PC-3 (cell line): ENCODE measurements around the gene CLNK. TPM values are rescaled to one million over a fixed set of nuclear protein-coding genes. Genes with fewer than 3 reads are reported as not detected.
A peak's percentile ranks its signal among the peaks of the same experiment; 100 is the strongest.

Experiments used
- ATAC-seq: fragments of 200-7000 bp; cut with Tn5 transposase; 2 replicates; pipeline ENCODE4 v1.9.1; 2020; ENCODE audit warnings: mild to moderate bottlenecking, moderate library complexity
- BruUV-seq: library from RNA; stranded (reverse); fragments of 400-500 nt; replicated peaks from 2 replicates; lab custom pipeline; 2021; lab: Mats Ljungman, UMichigan
- CTCF ChIA-PET: fragments of 300-600 bp; sonication (Branson Sonifier 250); formaldehyde crosslinking; loops from one replicate; lab custom pipeline; 2022; ENCODE audit warnings: antibody characterized with exemption; lab: Charles Lee
- POLR2A ChIA-PET: fragments of 300-600 bp; sonication (Branson Sonifier 250); formaldehyde crosslinking; loops from one replicate; lab custom pipeline; 2022; ENCODE audit warnings: antibody characterized with exemption; ENCODE audit not compliant: unreplicated experiment; lab: Charles Lee
- DNase-seq: peaks from one replicate; pipeline ENCODE4 v3.0.0-alpha.2; 2015
- H2AFZ ChIP-seq: fragments of 300-600 bp; sonication (generic); 2 replicates; pipeline ENCODE4 v1.6.0; 2016; ENCODE audit warnings: antibody characterized with exemption, low read length
- H3F3A ChIP-seq: fragments of 300-600 bp; sonication (generic); one replicate; pipeline ENCODE4 v1.6.0; 2017; ENCODE audit warnings: antibody characterized with exemption, low read length, control low read depth, mild to moderate bottlenecking; ENCODE audit not compliant: unreplicated experiment
- H3K27ac ChIP-seq: fragments of 300-600 bp; sonication (generic); 2 replicates; pipeline ENCODE4 v1.5.1; 2016; ENCODE audit warnings: mild to moderate bottlenecking, low read length
- H3K27me3 ChIP-seq: fragments of 300-600 bp; sonication (generic); 2 replicates; pipeline ENCODE4 v1.6.1; 2016; ENCODE audit warnings: low read length, mixed read lengths
- H3K36me3 ChIP-seq: fragments of 300-600 bp; sonication (generic); 2 replicates; pipeline ENCODE4 v1.6.1; 2016; ENCODE audit warnings: low read depth, mixed run types, low read length, mixed read lengths
- H3K4me1 ChIP-seq: fragments of 300-600 bp; sonication (generic); 2 replicates; pipeline ENCODE4 v1.5.1; 2016; ENCODE audit warnings: low read length; ENCODE audit not compliant: insufficient read depth
- H3K4me2 ChIP-seq: fragments of 300-600 bp; sonication (generic); 2 replicates; pipeline ENCODE4 v1.6.0; 2016; ENCODE audit warnings: low read length
- H3K4me3 ChIP-seq: fragments of 300-600 bp; sonication (generic); 2 replicates; pipeline ENCODE4 v1.5.1; 2016; ENCODE audit warnings: mild to moderate bottlenecking, low read length, mixed read lengths
- H3K79me2 ChIP-seq: fragments of 300-600 bp; sonication (generic); 2 replicates; pipeline ENCODE4 v1.6.1; 2017; ENCODE audit warnings: low read length, mixed read lengths
- H3K9ac ChIP-seq: fragments of 300-600 bp; sonication (generic); 2 replicates; pipeline ENCODE4 v1.6.0; 2016; ENCODE audit warnings: mild to moderate bottlenecking, low read length
- H3K9me2 ChIP-seq: fragments of 300-600 bp; sonication (generic); replicated peaks from 2 replicates; pipeline ENCODE4 v1.6.1; 2016; ENCODE audit warnings: mixed run types, low read length, mixed read lengths
- H3K9me3 ChIP-seq: fragments of 300-600 bp; sonication (generic); 2 replicates; pipeline ENCODE4 v1.6.1; 2016; ENCODE audit warnings: low read length, mixed read lengths
- H4K20me1 ChIP-seq: fragments of 300-600 bp; sonication (generic); 2 replicates; pipeline ENCODE4 v1.6.1; 2016; ENCODE audit warnings: low read length, mixed read lengths
- CTCF ChIP-seq: fragments of 300-600 bp; sonication (generic); conservative IDR thresholded peaks from 2 replicates; pipeline ENCODE4 v1.5.1; 2017; ENCODE audit warnings: antibody characterized with exemption, low read depth, mild to moderate bottlenecking, low read length
- EZH2 ChIP-seq: fragments of 300-600 bp; sonication (generic); IDR thresholded peaks from one replicate; pipeline ENCODE4 v1.6.1; 2017; ENCODE audit warnings: antibody characterized with exemption, mild to moderate bottlenecking, low read length; ENCODE audit not compliant: unreplicated experiment
- EZH2phosphoT487 ChIP-seq: fragments of 300-600 bp; sonication (generic); IDR thresholded peaks from 2 replicates; pipeline ENCODE4 v1.6.1; 2018; ENCODE audit warnings: mild to moderate bottlenecking, antibody characterized with exemption, low read length, borderline replicate concordance
- intact Hi-C: fragments of 100-400 bp; cut with micrococcal nuclease; formaldehyde crosslinking; loops from 2 replicates; pipeline ENCODE4 v1.9.0; 2023
- total RNA-seq: library from RNA; depleted of rRNA; stranded (reverse); fragments of >200 nt; gene quantifications from 2 replicates; pipeline ENCODE4 v1.2.3, GENCODE V29; 2014

CLNK gene
- total RNA-seq, 1 experiment from 2014 or later = not detected

- Histone ChIP-seq H3K9me2 (no peaks in the 10 kb centered on the region), H3K4me3 (no peak overlapping the region), H4K20me1 (no peaks in the 10 kb centered on the region), H3K36me3 (no peaks in the 10 kb centered on the region), H3K27ac (no peak overlapping the region), H3K4me2 (no peak overlapping the region), H3K9ac (no peak overlapping the region), H3K4me1 (no peaks in the 10 kb centered on the region), H3K79me2 (no peaks in the 10 kb centered on the region), H3F3A (no peaks in the 10 kb centered on the region), H3K27me3 (no peaks in the 10 kb centered on the region), H3K9me3 (no peaks in the 10 kb centered on the region), H2AFZ (no peak overlapping the region)
- ChIA-PET POLR2A (no interaction called here), CTCF (no interaction called here)
- no TSS peak for BruUV-seq
- ATAC-seq = no peak
- DNase-seq = no peak
- no peak for TF ChIP-seq EZH2
- TF ChIP-seq EZH2phosphoT487 = no peak
- no peak for TF ChIP-seq CTCF
- intact Hi-C loops = no loop called here
Measured at GRCh38 chr4:10640561-10641201, 43.9 kb downstream of the CLNK start.

GRCh38 chr4:10639664-10640063, 44.9 kb downstream of the CLNK start:
- no peaks in the 10 kb centered on the region for H3K27me3 ChIP-seq
- no peak overlapping the region for H2AFZ ChIP-seq
- no TSS peak for BruUV-seq
- H4K20me1 ChIP-seq = no peaks in the 10 kb centered on the region
- H3F3A ChIP-seq = no peaks in the 10 kb centered on the region
- ATAC-seq (no peak), DNase-seq (no peak)
- H3K9ac ChIP-seq = no peak overlapping the region
- ChIA-PET CTCF (no interaction called here), POLR2A (no interaction called here)
- no peak overlapping the region for H3K4me2 ChIP-seq
- intact Hi-C loops = no loop called here
- H3K36me3 ChIP-seq = no peaks in the 10 kb centered on the region
- no peaks in the 10 kb centered on the region for H3K9me3 ChIP-seq
- H3K27ac ChIP-seq = no peak overlapping the region
- H3K9me2 ChIP-seq = no peaks in the 10 kb centered on the region
- no peak overlapping the region for H3K4me3 ChIP-seq
- no peak for TF ChIP-seq EZH2
- TF ChIP-seq EZH2phosphoT487 = no peak
- no peak for TF ChIP-seq CTCF
- H3K4me1 ChIP-seq = no peaks in the 10 kb centered on the region
- no peaks in the 10 kb centered on the region for H3K79me2 ChIP-seq

- H3K9ac ChIP-seq = no peak overlapping the region
- BruUV-seq = no TSS peak
- no peak overlapping the region for H2AFZ ChIP-seq
- H4K20me1 ChIP-seq = no peaks in the 10 kb centered on the region
- intact Hi-C loops = no loop called here
- no peaks in the 10 kb centered on the region for H3K9me3 ChIP-seq
- H3K27me3 ChIP-seq = no peaks in the 10 kb centered on the region
- ATAC-seq (no peak), DNase-seq (peak; percentile 38)
- no peak for TF ChIP-seq EZH2
- TF ChIP-seq CTCF = no peak
- TF ChIP-seq EZH2phosphoT487 = no peak
- H3K27ac ChIP-seq = no peak overlapping the region
- no peaks in the 10 kb centered on the region for H3K79me2 ChIP-seq
- H3K36me3 ChIP-seq = no peaks in the 10 kb centered on the region
- ChIA-PET POLR2A (no interaction called here), CTCF (no interaction called here)
- H3K9me2 ChIP-seq = no peaks in the 10 kb centered on the region
- H3K4me1 ChIP-seq = no peaks in the 10 kb centered on the region
- no peaks in the 10 kb centered on the region for H3F3A ChIP-seq
- H3K4me2 ChIP-seq = no peak overlapping the region
- no peak overlapping the region for H3K4me3 ChIP-seq
Measured at GRCh38 chr4:10639100-10639499, 45.5 kb downstream of the CLNK start.
